ENCODE results near the gene PTDSS2.

PTDSS2 gene

GRCh38 chr11:447923-448731 is 2.0 kb upstream of the PTDSS2 start:
- peak; percentile 96 for DNase-seq (ENCODE audit: extremely low spot score)
- POLR2A ChIA-PET, result interaction anchor here (0.9 to 1.1 kb wide), 2 partner anchors 9 to 59 kb away, joined by 3 to 5 read pairs; partner anchors contain the start of gene RNH1
- CTCF ChIA-PET, result interaction anchor here (0.7 to 3.1 kb wide), 35 partner anchors 8 to 278 kb away, joined by 3 to 18 read pairs (median 5); partner anchors contain the start of genes BET1L, RIC8A and RNH1
- TF ChIP-seq CTCF (IDR thresholded peaks at IDR 0.05; ENCODE audit: control extremely low read depth, extremely low read depth, low read depth, missing control alignments), result peak; percentile 84

- TF ChIP-seq CTCF (IDR thresholded peaks at IDR 0.05; ENCODE audit: control extremely low read depth, extremely low read depth, low read depth, missing control alignments), result peak; percentile 45
- POLR2A ChIA-PET, result no interaction called here
- DNase-seq (ENCODE audit: extremely low spot score), result peak; percentile 51
- CTCF ChIA-PET, result no interaction called here
Measured at GRCh38 chr11:450809-451451, 851 bp downstream of the PTDSS2 start.

GRCh38 chr11:451738-452137 is 1.7 kb downstream of the PTDSS2 start:
- TF ChIP-seq CTCF (IDR thresholded peaks at IDR 0.05; ENCODE audit: control extremely low read depth, extremely low read depth, low read depth, missing control alignments), result no peak
- ChIA-PET CTCF (no interaction called here), POLR2A (no interaction called here)
- no peak for DNase-seq (ENCODE audit: extremely low spot score)

GRCh38 chr11:452203-452744 is 2.2 kb downstream of the PTDSS2 start:
- TF ChIP-seq CTCF (IDR thresholded peaks at IDR 0.05; ENCODE audit: control extremely low read depth, extremely low read depth, low read depth, missing control alignments), result no peak
- ChIA-PET CTCF (no interaction called here), POLR2A (no interaction called here)
- no peak for DNase-seq (ENCODE audit: extremely low spot score)

DNA sequence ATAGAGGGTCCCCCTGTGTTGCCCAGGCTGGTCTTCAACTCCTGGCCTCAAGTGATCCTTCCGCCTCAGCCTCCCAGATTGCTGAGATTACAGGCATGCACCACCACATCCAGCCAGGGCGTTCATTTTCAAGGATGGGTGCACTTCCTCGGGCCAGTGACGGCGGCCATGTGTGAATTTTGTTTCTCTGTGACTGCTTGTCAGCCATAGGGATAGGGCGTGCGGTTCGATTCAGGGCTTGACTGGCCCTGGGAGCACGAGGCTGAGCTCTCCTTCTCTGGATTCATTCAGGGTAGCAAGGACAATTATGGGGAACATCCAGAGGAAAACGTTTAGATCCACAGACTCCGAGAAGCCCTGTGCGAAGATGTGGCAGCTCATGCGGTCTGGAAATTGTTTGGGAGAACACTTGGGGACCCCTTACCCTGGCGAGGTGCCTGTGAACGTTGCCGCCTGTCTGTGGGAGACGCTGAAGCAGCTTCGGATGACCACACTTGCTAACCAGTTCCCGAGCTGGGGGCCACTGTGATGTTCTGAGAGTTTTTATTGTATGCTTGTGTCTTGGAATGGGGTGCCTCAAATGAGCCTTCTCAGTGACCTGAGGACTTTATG is 2.9 kb downstream of the PTDSS2 start:
- no peak for TF ChIP-seq CTCF (IDR thresholded peaks at IDR 0.05; ENCODE audit: control extremely low read depth, extremely low read depth, low read depth, missing control alignments)
- DNase-seq (ENCODE audit: extremely low spot score), result no peak
- ChIA-PET POLR2A (no interaction called here), CTCF (no interaction called here)

DNA sequence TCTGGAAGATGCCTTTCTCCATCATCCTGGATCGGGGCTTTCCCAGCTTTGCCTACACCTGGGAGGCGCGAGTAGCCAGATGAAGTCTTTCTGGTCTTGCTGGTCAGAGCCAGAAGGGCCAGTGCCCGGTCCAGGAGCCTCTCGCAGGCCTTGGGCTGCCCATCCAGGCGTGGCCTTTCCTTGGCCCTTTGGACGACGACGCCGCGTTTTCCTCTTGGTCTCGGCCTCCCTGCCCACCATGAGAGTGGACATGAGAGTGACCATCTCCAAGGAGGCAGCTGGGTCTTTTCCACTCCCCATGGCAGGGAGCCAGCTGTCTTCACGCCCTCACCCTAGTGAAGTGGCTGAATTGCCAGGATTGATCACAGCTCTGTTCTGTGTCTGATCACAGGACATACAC is 3.5 kb downstream of the PTDSS2 start:
- no peak for TF ChIP-seq CTCF (IDR thresholded peaks at IDR 0.05; ENCODE audit: control extremely low read depth, extremely low read depth, low read depth, missing control alignments)
- ChIA-PET CTCF (interaction anchor here (1.5 kb wide), 1 partner anchor 136 kb away, joined by 3 read pairs; no protein-coding TSS in a partner anchor), POLR2A (no interaction called here)
- no peak for DNase-seq (ENCODE audit: extremely low spot score)
